AG04450 (cell line): ENCODE data around the gene DAW1. TPM values are rescaled to one million over a fixed set of nuclear protein-coding genes. Genes with fewer than 3 reads are reported as not detected.

Experiments
- CTCF ChIA-PET: fragments of 300-600, 350-600 bp; formaldehyde crosslinking; extraction: SDS; loops from one replicate; lab custom pipeline; 2022; ENCODE audit warnings: antibody characterized with exemption, inconsistent platforms; lab: Charles Lee
- POLR2A ChIA-PET: fragments of 350-600 bp; formaldehyde crosslinking; extraction: SDS; loops from one replicate; lab custom pipeline; 2021; ENCODE audit warnings: antibody characterized with exemption, inconsistent platforms; lab: Yijun Ruan, JAX
- DNase-seq: peaks from one replicate; pipeline ENCODE4 v3.0.0-alpha.2; 2011; ENCODE audit warnings: low read depth, low spot score
- H3K27ac ChIP-seq: one replicate; pipeline ENCODE4 v1.5.1; 2012; ENCODE audit warnings: low read depth, low read length, control low read depth
- H3K27me3 ChIP-seq: one replicate; pipeline ENCODE4 v1.6.0; 2012; ENCODE audit warnings: low read length; ENCODE audit not compliant: control insufficient read depth, insufficient read depth
- H3K4me3 ChIP-seq: 2 replicates; pipeline ENCODE4 v1.5.1; 2011; ENCODE audit warnings: mild to moderate bottlenecking, low read depth, low read length, control low read depth
- H3K9me3 ChIP-seq: 2 replicates; pipeline ENCODE4 v1.5.1; 2012; ENCODE audit warnings: low read length; ENCODE audit not compliant: control insufficient read depth, insufficient read depth
- CTCF ChIP-seq: IDR thresholded peaks from 2 replicates; pipeline ENCODE4 v1.5.1; 2011; ENCODE audit warnings: low read depth, low read length, control low read depth, inconsistent platforms
- polyA plus RNA-seq: library from polyadenylated mRNA; depleted of rRNA; stranded (reverse); fragments of >200 nt; gene quantifications from 2 replicates; pipeline ENCODE4 v1.2.3, GENCODE V29; 2011; rRNA removed
- small RNA-seq: library from RNA; depleted of rRNA; stranded (forward); fragments of <200 nt; gene quantifications from one replicate; pipeline ENCODE3, GENCODE V24; 2012; ENCODE audit warnings: low read depth; ENCODE audit not compliant: insufficient read length

DAW1 gene
- polyA plus RNA-seq, 1 experiment: 0.25 TPM

GRCh38 chr2:227960317-227960716 is 88.9 kb downstream of the DAW1 start:
- ChIA-PET POLR2A (no interaction called here), CTCF (no interaction called here)
- Histone ChIP-seq H3K27ac (no peak overlapping the region), H3K27me3 (no peaks in the 10 kb centered on the region), H3K4me3 (no peak overlapping the region), H3K9me3 (peaks cover 4% of the 10 kb centered on the region; the same call in 1 of the 2 replicates)
- no peak for DNase-seq
- TF ChIP-seq CTCF: no peak

- TF ChIP-seq CTCF: no peak
- no peaks in the 10 kb centered on the region for H3K27me3 ChIP-seq
- H3K9me3 ChIP-seq: peaks cover under 1% of the 10 kb centered on the region; the same call in 1 of the 2 replicates
- CTCF ChIA-PET: no interaction called here
- DNase-seq: no peak
- H3K27ac ChIP-seq: no peak overlapping the region
- H3K4me3 ChIP-seq: no peak overlapping the region
- POLR2A ChIA-PET: no interaction called here
These were observed 100.3 kb downstream of the DAW1 start for GRCh38 chr2:227971619-227972230.

- ChIA-PET CTCF (no interaction called here), POLR2A (no interaction called here)
- no peak for DNase-seq
- no peak for TF ChIP-seq CTCF
- Histone ChIP-seq H3K27ac (no peak overlapping the region), H3K9me3 (peaks cover 4% of the 10 kb centered on the region; the same call in 1 of the 2 replicates), H3K27me3 (no peaks in the 10 kb centered on the region), H3K4me3 (no peak overlapping the region)
These were observed 101.8 kb downstream of the DAW1 start for GRCh38 chr2:227973241-227973640.

Small RNA genes within 50 kb of the gene (small RNA-seq; reads per million reads assigned to genes)
- not detected for gene RF00402

Other genes with a start within 250 kb of the DAW1 start
- gene SCYGR5, start 204.8 kb upstream of the DAW1 start, polyA plus RNA-seq: not detected in 2 replicates
- gene SLC19A3, start 153.6 kb upstream of the DAW1 start, polyA plus RNA-seq: not detected in 2 replicates
- gene SCYGR6, start 146.9 kb upstream of the DAW1 start, polyA plus RNA-seq: not detected in 2 replicates
- gene SCYGR7, start 143.3 kb upstream of the DAW1 start, polyA plus RNA-seq: not detected in 2 replicates
- gene SCYGR8, start 125.7 kb upstream of the DAW1 start, polyA plus RNA-seq: not detected in 2 replicates
- 0.11 TPM in 1 of 2 replicates, not detected in the other for gene CCL20, start 57.8 kb upstream of the DAW1 start, polyA plus RNA-seq